Endodermal cell (in vitro differentiated cells): ENCODE data around the gene NEGR1. TPM values are rescaled to one million over a fixed set of nuclear protein-coding genes. Genes with fewer than 3 reads are reported as not detected.
A peak's percentile ranks its signal among the peaks of the same experiment; 100 is the strongest.

Source experiments
- DNase-seq: peaks from one replicate; pipeline ENCODE4 v3.0.0-alpha.2; 2017
- H3K27ac ChIP-seq: 2 replicates; pipeline ENCODE4 v1.5.1; 2013; ENCODE audit warnings: mild to moderate bottlenecking, low read depth, low read length, moderate library complexity
- H3K27me3 ChIP-seq: 2 replicates; pipeline ENCODE4 v1.6.1; 2013; ENCODE audit warnings: mild to moderate bottlenecking, low read length, moderate library complexity; ENCODE audit not compliant: insufficient read depth, control insufficient read depth, poor library complexity, severe bottlenecking
- H3K36me3 ChIP-seq: 2 replicates; pipeline ENCODE4 v1.7.0; 2013; ENCODE audit warnings: mild to moderate bottlenecking, low read length, moderate library complexity; ENCODE audit not compliant: control insufficient read depth, insufficient read depth
- H3K4me1 ChIP-seq: one replicate; pipeline ENCODE4 v1.7.0; 2013; ENCODE audit warnings: low read length; ENCODE audit not compliant: control insufficient read depth, insufficient read depth
- H3K4me3 ChIP-seq: 2 replicates; pipeline ENCODE4 v1.5.1; 2013; ENCODE audit warnings: mild to moderate bottlenecking, low read length, moderate library complexity
- H3K9ac ChIP-seq: 2 replicates; pipeline ENCODE4 v1.6.1; 2013; ENCODE audit warnings: mild to moderate bottlenecking, low read length, moderate library complexity; ENCODE audit not compliant: poor library complexity, severe bottlenecking; ENCODE audit errors: extremely low read depth
- H3K9me3 ChIP-seq: 2 replicates; pipeline ENCODE4 v1.6.1; 2013; ENCODE audit warnings: mild to moderate bottlenecking, low read length, moderate library complexity; ENCODE audit not compliant: control insufficient read depth
- H3K27ac Mint-ChIP-seq: 2 replicates; pipeline ENCODE4 v1.8.0; 2020; ENCODE audit warnings: mixed read lengths
- H3K27me3 Mint-ChIP-seq: 2 replicates; pipeline ENCODE4 v1.8.0; 2021; ENCODE audit warnings: mild to moderate bottlenecking, mixed read lengths; ENCODE audit not compliant: insufficient read depth
- H3K36me3 Mint-ChIP-seq: 2 replicates; pipeline ENCODE4 v1.8.0; 2020; ENCODE audit warnings: low read depth, mixed read lengths
- H3K4me1 Mint-ChIP-seq: 2 replicates; pipeline ENCODE4 v1.8.0; 2020; ENCODE audit warnings: mixed read lengths
- H3K4me3 Mint-ChIP-seq: 2 replicates; pipeline ENCODE4 v1.8.0; 2020; ENCODE audit warnings: mild to moderate bottlenecking, moderate library complexity, mixed read lengths
- H3K9me3 Mint-ChIP-seq: 2 replicates; pipeline ENCODE4 v1.8.0; 2020; ENCODE audit warnings: mild to moderate bottlenecking, mixed read lengths
- CTCF ChIP-seq: fragments of 200-600 bp; sonication (generic); conservative IDR thresholded peaks from 2 replicates; pipeline ENCODE4 v1.5.0; 2021; ENCODE audit warnings: antibody characterized with exemption, mild to moderate bottlenecking
- WGBS, 2 experiments: methylation state at CpG; one replicate each; pipeline versions ENCODE4 v1.1.5 to v1.1.7; 2013; ENCODE audit warnings: missing lambda C conversion rate in 2 of 2, mixed read lengths in 1 of 2; ENCODE audit not compliant: insufficient coverage in 1 of 2, insufficient read length in 1 of 2; 5-methylcytosine and 5-hydroxymethylcytosine counted together
- total RNA-seq, 2 donors: library from RNA; stranded (reverse); fragmentation: NEBNext Ultra II Directional in 1 of 2; extraction: Animal tissue kit (Norgen Biotek cat#: 25700) in 1 of 2; gene quantifications; 2 replicates in 1 of 2; 3 replicates in 1 of 2; pipeline ENCODE4 v1.2.1, GENCODE V29; 2021

NEGR1 gene
- total RNA-seq, 2 donors from 2014 or later: 1.5 to 2.1 TPM

- peaks cover 41% of the 10 kb centered on the region for H3K27me3 Mint-ChIP-seq
- WGBS, 2 experiments: 1% methylated on average over 6 of the region's 7 CpGs; no CpG with 5 or more reads in 1 of the 2 experiments
- no peak for DNase-seq
- H3K9me3 Mint-ChIP-seq: no peaks in the 10 kb centered on the region
- Histone ChIP-seq H3K4me3 (peak overlapping the region; percentile 95), H3K4me1 (no peaks in the 10 kb centered on the region), H3K27ac (peak overlapping the region; percentile 62), H3K27me3 (peaks cover 48% of the 10 kb centered on the region), H3K9ac (peak overlapping the region; percentile 42), H3K9me3 (no peaks in the 10 kb centered on the region), H3K36me3 (no peaks in the 10 kb centered on the region)
- peaks cover 6% of the 10 kb centered on the region for H3K4me1 Mint-ChIP-seq
- H3K27ac Mint-ChIP-seq: no peak overlapping the region
- H3K36me3 Mint-ChIP-seq: no peaks in the 10 kb centered on the region
- no peak overlapping the region for H3K4me3 Mint-ChIP-seq
- TF ChIP-seq CTCF: no peak
Measured at GRCh38 chr1:72284084-72284347, 1.7 kb upstream of the NEGR1 start.

DNA sequence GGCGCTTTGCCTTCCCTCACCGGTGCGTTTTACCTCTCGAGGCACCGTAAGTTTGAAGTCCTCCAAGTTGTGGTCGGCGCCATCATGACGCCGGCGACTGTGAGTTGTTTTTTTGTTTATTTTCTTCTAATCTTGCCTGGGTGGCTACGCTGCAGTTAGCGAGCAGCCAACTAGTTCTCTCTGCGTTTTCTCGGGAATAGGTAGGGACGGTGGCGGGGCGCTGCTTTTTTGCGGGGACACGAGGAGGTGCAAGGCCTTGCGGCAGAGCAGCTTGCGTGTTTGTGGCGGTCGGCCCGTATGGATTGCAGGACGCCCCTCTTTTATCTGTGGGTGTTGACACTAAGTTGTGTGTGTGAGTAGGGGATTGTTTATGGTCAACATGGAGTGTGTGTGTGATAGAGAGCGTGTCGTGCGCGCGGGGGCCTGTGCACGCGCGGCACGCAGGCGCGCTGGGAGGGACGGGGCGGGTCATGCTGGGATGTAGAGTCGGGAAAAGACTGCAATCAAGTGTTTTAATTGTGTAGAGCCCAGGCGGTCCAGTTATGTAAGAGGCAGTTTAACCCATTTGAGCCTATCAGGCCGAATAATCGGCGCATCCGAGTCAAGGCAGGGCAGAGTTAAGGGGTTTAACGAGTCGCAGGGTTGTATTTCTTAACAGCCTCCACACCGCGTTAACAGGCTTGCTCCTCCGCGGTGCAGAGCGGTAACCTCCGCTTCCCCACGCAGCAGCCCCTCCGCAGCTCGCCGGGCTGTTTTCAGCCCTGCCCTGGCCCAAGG, 1.2 kb upstream of the NEGR1 start:
- Histone ChIP-seq H3K27ac (peak overlapping the region; percentile 81), H3K4me1 (no peaks in the 10 kb centered on the region), H3K27me3 (peaks cover 48% of the 10 kb centered on the region), H3K9me3 (no peaks in the 10 kb centered on the region), H3K36me3 (no peaks in the 10 kb centered on the region), H3K9ac (peak overlapping the region; percentile 42), H3K4me3 (peak overlapping the region; percentile 95)
- DNase-seq: peak; percentile 78
- Mint-ChIP-seq H3K27ac (no peak overlapping the region), H3K36me3 (no peaks in the 10 kb centered on the region), H3K4me3 (no peak overlapping the region), H3K27me3 (peaks cover 40% of the 10 kb centered on the region), H3K9me3 (no peaks in the 10 kb centered on the region), H3K4me1 (peaks cover 6% of the 10 kb centered on the region)
- TF ChIP-seq CTCF: no peak
- WGBS, 2 experiments: 0 to 2% methylated on average over 15 to 56 of the region's 56 CpGs

GRCh38 chr1:72283022-72283306, 625 bp upstream of the NEGR1 start:
- Mint-ChIP-seq H3K27ac (no peak overlapping the region), H3K4me3 (no peak overlapping the region), H3K27me3 (peaks cover 45% of the 10 kb centered on the region), H3K9me3 (no peaks in the 10 kb centered on the region), H3K4me1 (peaks cover 6% of the 10 kb centered on the region), H3K36me3 (no peaks in the 10 kb centered on the region)
- 0% methylated on average over 1 to 8 of the region's 8 CpGs for WGBS, 2 experiments
- Histone ChIP-seq H3K4me1 (no peaks in the 10 kb centered on the region), H3K9me3 (no peaks in the 10 kb centered on the region), H3K4me3 (peak overlapping the region; percentile 95), H3K27me3 (peaks cover 48% of the 10 kb centered on the region), H3K36me3 (no peaks in the 10 kb centered on the region), H3K27ac (peak overlapping the region; percentile 81), H3K9ac (peak overlapping the region; percentile 42)
- no peak for DNase-seq
- TF ChIP-seq CTCF: no peak
